H1 (cell line): Measurements from ENCODE around the gene CLPX.

ENCODE experiments used
- CBX8 ChIP-seq: fragments of 300-800, 300-1000 bp; sonication (generic); IDR thresholded peaks from 2 replicates; pipeline ENCODE4 v1.7.1; 2016; ENCODE audit warnings: low read depth, low read length, borderline replicate concordance
- CEBPB ChIP-seq: IDR thresholded peaks from 2 replicates; pipeline ENCODE4 v1.6.1; 2012; ENCODE audit warnings: low read depth, low read length
- EGR1 ChIP-seq: IDR thresholded peaks from 2 replicates; pipeline ENCODE4 v1.6.1; 2011; ENCODE audit warnings: low read depth, low read length, borderline replicate concordance
- EP300 ChIP-seq, 2 experiments: IDR thresholded peaks; 1 replicate in 1 of 2; 2 replicates in 1 of 2; pipeline ENCODE4 v1.6.1; 2011 to 2012; ENCODE audit warnings: low read depth in 2 of 2, low read length in 2 of 2, mild to moderate bottlenecking in 2 of 2, borderline replicate concordance in 1 of 2, inconsistent platforms in 1 of 2, moderate library complexity in 1 of 2
- EZH2 ChIP-seq: fragments of 200-600 bp; sonication (generic); IDR thresholded peaks from 2 replicates; pipeline ENCODE4 v1.7.1; 2012; ENCODE audit warnings: low read depth, mild to moderate bottlenecking, moderate library complexity, low read length, inconsistent platforms; ENCODE audit not compliant: severe bottlenecking
- GABPA ChIP-seq: IDR thresholded peaks from 2 replicates; pipeline ENCODE4 v1.6.1; 2011; ENCODE audit warnings: mild to moderate bottlenecking, low read length, moderate library complexity, borderline replicate concordance; ENCODE audit not compliant: insufficient read depth
- KDM1A ChIP-seq: fragments of 200-600, 300-600 bp; sonication (generic); IDR thresholded peaks from 2 replicates; pipeline ENCODE4 v1.7.1; 2016; ENCODE audit warnings: mild to moderate bottlenecking, low read length, borderline replicate concordance
- POLR2A ChIP-seq, 2 experiments: IDR thresholded peaks; 1 replicate in 1 of 2; 2 replicates in 1 of 2; pipeline ENCODE4 v1.6.1; 2011; ENCODE audit warnings: low read depth in 2 of 2, low read length in 2 of 2, mild to moderate bottlenecking in 2 of 2; ENCODE audit errors: control extremely low read depth in 1 of 2
- RAD21 ChIP-seq, 2 experiments: IDR thresholded peaks in 1 of 2; conservative IDR thresholded peaks in 1 of 2; 2 replicates each; pipeline ENCODE4 v1.6.1; 2011; ENCODE audit warnings: low read depth in 2 of 2, low read length in 2 of 2, improper control_type of control experiment in 1 of 2, inconsistent platforms in 1 of 2, mild to moderate bottlenecking in 1 of 2, moderate library complexity in 1 of 2
- RNF2 ChIP-seq: fragments of 200-900, 300-1000 bp; sonication (generic); IDR thresholded peaks from 2 replicates; pipeline ENCODE4 v1.7.1; 2016; ENCODE audit warnings: borderline replicate concordance, low read depth, mild to moderate bottlenecking, antibody characterized with exemption, low read length; ENCODE audit not compliant: poor library complexity, severe bottlenecking; ENCODE audit errors: missing control alignments
- SP1 ChIP-seq: IDR thresholded peaks from 2 replicates; pipeline ENCODE4 v1.6.1; 2011; ENCODE audit warnings: low read depth, low read length
- SRF ChIP-seq: IDR thresholded peaks from 2 replicates; pipeline ENCODE4 v1.6.1; 2011; ENCODE audit warnings: mild to moderate bottlenecking, low read depth, low read length, moderate library complexity
- TBP ChIP-seq: IDR thresholded peaks from 2 replicates; pipeline ENCODE4 v1.6.1; 2011; ENCODE audit warnings: low read depth, low read length, improper control_type of control experiment
- TF ChIP-seq, protein P1 (sequence below), 3 experiments: IDR thresholded peaks; 1 replicate in 2 of 3; 2 replicates in 1 of 3; pipeline versions ENCODE4 v1.5.1 to v1.6.1; 2011; ENCODE audit warnings: low read length in 3 of 3, mild to moderate bottlenecking in 3 of 3, inconsistent platforms in 2 of 3, low read depth in 1 of 3, moderate library complexity in 1 of 3; ENCODE audit not compliant: insufficient read depth in 1 of 3; ENCODE audit errors: control extremely low read depth in 1 of 3

DNA sequence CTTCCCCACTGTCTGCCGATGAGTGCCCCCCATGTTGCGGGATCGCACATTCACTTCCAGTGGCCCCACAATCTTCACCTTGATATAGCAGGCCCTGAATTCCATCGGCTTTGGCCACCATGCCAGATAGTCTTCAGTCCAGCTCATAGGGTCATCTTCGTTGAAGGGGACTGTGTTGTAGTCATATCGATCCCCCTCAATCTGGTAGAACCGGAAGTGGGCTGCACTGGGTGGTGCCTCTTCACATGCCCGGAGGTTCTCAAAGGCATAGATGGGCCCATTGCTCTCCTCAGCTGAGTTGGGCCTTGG is 12.1 kb upstream of the CLPX start:
- no peak for TF ChIP-seq EP300 (IDR thresholded peaks at IDR 0.05; ENCODE audit: borderline replicate concordance in 1 of 2, low read depth in 2 of 2, low read length in 2 of 2)
- no peak for TF ChIP-seq TBP
- no peak for TF ChIP-seq EGR1
- no peak for TF ChIP-seq EZH2
- TF ChIP-seq, protein P1, sequence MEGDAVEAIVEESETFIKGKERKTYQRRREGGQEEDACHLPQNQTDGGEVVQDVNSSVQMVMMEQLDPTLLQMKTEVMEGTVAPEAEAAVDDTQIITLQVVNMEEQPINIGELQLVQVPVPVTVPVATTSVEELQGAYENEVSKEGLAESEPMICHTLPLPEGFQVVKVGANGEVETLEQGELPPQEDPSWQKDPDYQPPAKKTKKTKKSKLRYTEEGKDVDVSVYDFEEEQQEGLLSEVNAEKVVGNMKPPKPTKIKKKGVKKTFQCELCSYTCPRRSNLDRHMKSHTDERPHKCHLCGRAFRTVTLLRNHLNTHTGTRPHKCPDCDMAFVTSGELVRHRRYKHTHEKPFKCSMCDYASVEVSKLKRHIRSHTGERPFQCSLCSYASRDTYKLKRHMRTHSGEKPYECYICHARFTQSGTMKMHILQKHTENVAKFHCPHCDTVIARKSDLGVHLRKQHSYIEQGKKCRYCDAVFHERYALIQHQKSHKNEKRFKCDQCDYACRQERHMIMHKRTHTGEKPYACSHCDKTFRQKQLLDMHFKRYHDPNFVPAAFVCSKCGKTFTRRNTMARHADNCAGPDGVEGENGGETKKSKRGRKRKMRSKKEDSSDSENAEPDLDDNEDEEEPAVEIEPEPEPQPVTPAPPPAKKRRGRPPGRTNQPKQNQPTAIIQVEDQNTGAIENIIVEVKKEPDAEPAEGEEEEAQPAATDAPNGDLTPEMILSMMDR (IDR thresholded peaks at IDR 0.05; ENCODE audit: control extremely low read depth in 1 of 3, insufficient read depth in 1 of 3, low read depth in 1 of 3, low read length in 3 of 3) = no peak
- TF ChIP-seq CBX8 = no peak
- no peak for TF ChIP-seq RNF2
- no peak for TF ChIP-seq KDM1A
- TF ChIP-seq POLR2A (IDR thresholded peaks at IDR 0.05; ENCODE audit: control extremely low read depth in 1 of 2, low read depth in 2 of 2, low read length in 2 of 2) = no peak
- no peak for TF ChIP-seq CEBPB
- TF ChIP-seq RAD21 (IDR thresholded peaks at IDR 0.05 in 1 of 2, conservative IDR thresholded peaks at IDR 0.05 in 1 of 2; ENCODE audit: low read depth in 2 of 2, low read length in 2 of 2) = no peak
- no peak for TF ChIP-seq SP1
- TF ChIP-seq GABPA = no peak
- TF ChIP-seq SRF = no peak
